HEK293 (cell line): ENCODE measurements around the gene TDP1.

Experiments
- BCL11A ChIP-seq: fragments of 450-650 bp; formaldehyde crosslinking; IDR thresholded peaks from 2 replicates; pipeline ENCODE4 v1.5.1; 2016; ENCODE audit warnings: low read depth, missing biosample characterization, missing genetic modification characterization
- SP2 ChIP-seq: fragments of 450-650 bp; formaldehyde crosslinking; IDR thresholded peaks from 2 replicates; pipeline ENCODE4 v1.5.1; 2016; ENCODE audit warnings: missing biosample characterization, missing genetic modification characterization
- TCF7L2 ChIP-seq: IDR thresholded peaks from 2 replicates; pipeline ENCODE4 v1.6.1; 2011; ENCODE audit warnings: low read depth, mild to moderate bottlenecking, inconsistent platforms, low read length, moderate library complexity, borderline replicate concordance
- ZBTB21 ChIP-seq: fragments of 450-650 bp; formaldehyde crosslinking; IDR thresholded peaks from 2 replicates; pipeline ENCODE4 v1.5.1; 2017; ENCODE audit warnings: missing biosample characterization, missing genetic modification characterization
- ZBTB8A ChIP-seq: fragments of 450-650 bp; formaldehyde crosslinking; IDR thresholded peaks from 2 replicates; pipeline ENCODE4 v1.5.1; 2016; ENCODE audit warnings: missing biosample characterization, missing genetic modification characterization
- ZNF311 ChIP-seq: fragments of 450-650 bp; formaldehyde crosslinking; IDR thresholded peaks from 2 replicates; pipeline ENCODE4 v1.5.1; 2017; ENCODE audit warnings: missing biosample characterization, missing genetic modification characterization, borderline replicate concordance
- ZNF37A ChIP-seq: fragments of 450-650 bp; IDR thresholded peaks from 2 replicates; pipeline ENCODE4 v1.5.1; 2018; ENCODE audit warnings: missing biosample characterization, missing genetic modification characterization
- ZNF768 ChIP-seq: fragments of 450-650 bp; formaldehyde crosslinking; IDR thresholded peaks from 2 replicates; pipeline ENCODE4 v1.5.1; 2018; ENCODE audit warnings: missing biosample characterization, mild to moderate bottlenecking, missing genetic modification characterization
- TF ChIP-seq, protein P1 (sequence below): fragments of 450-650 bp; formaldehyde crosslinking; IDR thresholded peaks from 2 replicates; pipeline ENCODE4 v1.5.1; 2016; ENCODE audit warnings: missing biosample characterization, missing genetic modification characterization
- TF ChIP-seq, protein P2 (sequence below): fragments of 450-650 bp; formaldehyde crosslinking; IDR thresholded peaks from 2 replicates; pipeline ENCODE4 v1.5.1; 2017; ENCODE audit warnings: missing biosample characterization, missing genetic modification characterization
- TF ChIP-seq, protein P3 (sequence below): fragments of 450-650 bp; formaldehyde crosslinking; IDR thresholded peaks from 2 replicates; pipeline ENCODE4 v1.5.1; 2016; ENCODE audit warnings: missing biosample characterization, missing genetic modification characterization
- TF ChIP-seq, protein P4 (sequence below): fragments of 450-650 bp; formaldehyde crosslinking; IDR thresholded peaks from 2 replicates; pipeline ENCODE4 v1.5.1; 2016; ENCODE audit warnings: missing biosample characterization, missing genetic modification characterization
- TF ChIP-seq, protein P5 (sequence below): fragments of 450-650 bp; formaldehyde crosslinking; IDR thresholded peaks from 2 replicates; pipeline ENCODE4 v1.5.1; 2016; ENCODE audit warnings: missing biosample characterization, missing genetic modification characterization

DNA sequence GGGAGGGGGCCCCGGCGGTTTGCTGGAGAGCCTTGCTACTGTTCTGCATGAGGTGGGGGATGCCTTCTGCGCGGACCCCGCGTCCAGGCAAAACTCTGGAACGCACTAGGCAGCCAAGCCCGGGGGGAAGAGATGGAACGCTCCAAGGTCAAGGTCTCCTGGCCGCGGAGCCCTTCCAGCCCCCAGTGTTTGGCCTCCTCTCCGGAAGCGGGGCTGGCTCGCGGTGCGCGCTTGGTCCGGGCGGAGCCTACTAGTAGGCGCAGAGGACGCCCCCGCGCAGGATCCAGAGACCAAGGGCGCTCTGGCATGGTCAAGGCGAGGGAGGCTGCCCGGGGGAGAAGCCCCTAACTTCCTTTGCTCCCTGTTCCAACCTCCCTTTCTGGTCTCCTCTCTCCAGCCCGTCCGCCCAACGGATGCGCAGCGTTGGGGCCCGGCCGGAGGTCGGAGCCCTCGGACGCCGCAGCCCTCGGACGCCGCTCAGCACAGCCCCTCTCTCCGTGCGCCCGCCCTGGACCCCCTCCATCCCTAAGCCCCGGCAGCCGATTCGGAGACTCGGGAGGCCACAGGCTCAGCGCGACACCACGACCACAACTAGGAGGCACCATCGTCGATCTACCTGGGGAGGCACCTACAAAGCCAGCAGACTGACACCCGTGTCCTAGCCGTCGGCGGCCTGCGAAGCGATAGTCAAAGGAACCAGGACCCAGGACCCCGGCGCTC, 105.4 kb downstream of the TDP1 start:
- TF ChIP-seq, protein P1, sequence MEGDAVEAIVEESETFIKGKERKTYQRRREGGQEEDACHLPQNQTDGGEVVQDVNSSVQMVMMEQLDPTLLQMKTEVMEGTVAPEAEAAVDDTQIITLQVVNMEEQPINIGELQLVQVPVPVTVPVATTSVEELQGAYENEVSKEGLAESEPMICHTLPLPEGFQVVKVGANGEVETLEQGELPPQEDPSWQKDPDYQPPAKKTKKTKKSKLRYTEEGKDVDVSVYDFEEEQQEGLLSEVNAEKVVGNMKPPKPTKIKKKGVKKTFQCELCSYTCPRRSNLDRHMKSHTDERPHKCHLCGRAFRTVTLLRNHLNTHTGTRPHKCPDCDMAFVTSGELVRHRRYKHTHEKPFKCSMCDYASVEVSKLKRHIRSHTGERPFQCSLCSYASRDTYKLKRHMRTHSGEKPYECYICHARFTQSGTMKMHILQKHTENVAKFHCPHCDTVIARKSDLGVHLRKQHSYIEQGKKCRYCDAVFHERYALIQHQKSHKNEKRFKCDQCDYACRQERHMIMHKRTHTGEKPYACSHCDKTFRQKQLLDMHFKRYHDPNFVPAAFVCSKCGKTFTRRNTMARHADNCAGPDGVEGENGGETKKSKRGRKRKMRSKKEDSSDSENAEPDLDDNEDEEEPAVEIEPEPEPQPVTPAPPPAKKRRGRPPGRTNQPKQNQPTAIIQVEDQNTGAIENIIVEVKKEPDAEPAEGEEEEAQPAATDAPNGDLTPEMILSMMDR (tag by site-specific recombination) = no peak
- TF ChIP-seq, protein P2, sequence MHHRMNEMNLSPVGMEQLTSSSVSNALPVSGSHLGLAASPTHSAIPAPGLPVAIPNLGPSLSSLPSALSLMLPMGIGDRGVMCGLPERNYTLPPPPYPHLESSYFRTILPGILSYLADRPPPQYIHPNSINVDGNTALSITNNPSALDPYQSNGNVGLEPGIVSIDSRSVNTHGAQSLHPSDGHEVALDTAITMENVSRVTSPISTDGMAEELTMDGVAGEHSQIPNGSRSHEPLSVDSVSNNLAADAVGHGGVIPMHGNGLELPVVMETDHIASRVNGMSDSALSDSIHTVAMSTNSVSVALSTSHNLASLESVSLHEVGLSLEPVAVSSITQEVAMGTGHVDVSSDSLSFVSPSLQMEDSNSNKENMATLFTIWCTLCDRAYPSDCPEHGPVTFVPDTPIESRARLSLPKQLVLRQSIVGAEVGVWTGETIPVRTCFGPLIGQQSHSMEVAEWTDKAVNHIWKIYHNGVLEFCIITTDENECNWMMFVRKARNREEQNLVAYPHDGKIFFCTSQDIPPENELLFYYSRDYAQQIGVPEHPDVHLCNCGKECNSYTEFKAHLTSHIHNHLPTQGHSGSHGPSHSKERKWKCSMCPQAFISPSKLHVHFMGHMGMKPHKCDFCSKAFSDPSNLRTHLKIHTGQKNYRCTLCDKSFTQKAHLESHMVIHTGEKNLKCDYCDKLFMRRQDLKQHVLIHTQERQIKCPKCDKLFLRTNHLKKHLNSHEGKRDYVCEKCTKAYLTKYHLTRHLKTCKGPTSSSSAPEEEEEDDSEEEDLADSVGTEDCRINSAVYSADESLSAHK (tag by site-specific recombination) = no peak
- peak; percentile 14; the same call in 1 of the 2 replicates for TF ChIP-seq SP2
- TF ChIP-seq, protein P3, sequence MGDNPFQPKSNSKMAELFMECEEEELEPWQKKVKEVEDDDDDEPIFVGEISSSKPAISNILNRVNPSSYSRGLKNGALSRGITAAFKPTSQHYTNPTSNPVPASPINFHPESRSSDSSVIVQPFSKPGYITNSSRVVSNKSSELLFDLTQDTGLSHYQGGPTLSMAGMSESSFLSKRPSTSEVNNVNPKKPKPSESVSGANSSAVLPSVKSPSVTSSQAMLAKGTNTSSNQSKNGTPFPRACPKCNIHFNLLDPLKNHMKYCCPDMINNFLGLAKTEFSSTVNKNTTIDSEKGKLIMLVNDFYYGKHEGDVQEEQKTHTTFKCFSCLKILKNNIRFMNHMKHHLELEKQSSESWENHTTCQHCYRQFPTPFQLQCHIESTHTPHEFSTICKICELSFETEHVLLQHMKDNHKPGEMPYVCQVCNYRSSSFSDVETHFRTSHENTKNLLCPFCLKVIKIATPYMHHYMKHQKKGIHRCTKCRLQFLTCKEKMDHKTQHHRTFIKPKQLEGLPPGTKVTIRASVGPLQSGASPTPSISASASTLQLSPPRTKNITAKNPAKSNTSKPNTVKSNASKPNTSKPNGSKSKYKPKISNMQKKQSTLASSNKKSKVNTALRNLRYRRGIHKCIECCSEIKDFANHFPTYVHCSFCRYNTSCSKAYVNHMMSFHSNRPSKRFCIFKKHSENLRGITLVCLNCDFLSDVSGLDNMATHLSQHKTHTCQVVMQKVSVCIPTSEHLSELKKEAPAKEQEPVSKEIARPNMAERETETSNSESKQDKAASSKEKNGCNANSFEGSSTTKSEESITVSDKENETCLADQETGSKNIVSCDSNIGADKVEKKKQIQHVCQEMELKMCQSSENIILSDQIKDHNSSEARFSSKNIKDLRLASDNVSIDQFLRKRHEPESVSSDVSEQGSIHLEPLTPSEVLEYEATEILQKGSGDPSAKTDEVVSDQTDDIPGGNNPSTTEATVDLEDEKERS = no peak
- TF ChIP-seq ZNF768 (tag by site-specific recombination) = no peak
- 0 out of 2 replicates have a peak, but pooled peaks have one; percentile 24 for TF ChIP-seq BCL11A (tag by site-specific recombination)
- TF ChIP-seq ZBTB8A = peak; percentile 65
- no peak for TF ChIP-seq ZNF37A (tag by site-specific recombination)
- no peak for TF ChIP-seq ZNF311 (tag by site-specific recombination)
- no peak for TF ChIP-seq TCF7L2
- TF ChIP-seq, protein P4, sequence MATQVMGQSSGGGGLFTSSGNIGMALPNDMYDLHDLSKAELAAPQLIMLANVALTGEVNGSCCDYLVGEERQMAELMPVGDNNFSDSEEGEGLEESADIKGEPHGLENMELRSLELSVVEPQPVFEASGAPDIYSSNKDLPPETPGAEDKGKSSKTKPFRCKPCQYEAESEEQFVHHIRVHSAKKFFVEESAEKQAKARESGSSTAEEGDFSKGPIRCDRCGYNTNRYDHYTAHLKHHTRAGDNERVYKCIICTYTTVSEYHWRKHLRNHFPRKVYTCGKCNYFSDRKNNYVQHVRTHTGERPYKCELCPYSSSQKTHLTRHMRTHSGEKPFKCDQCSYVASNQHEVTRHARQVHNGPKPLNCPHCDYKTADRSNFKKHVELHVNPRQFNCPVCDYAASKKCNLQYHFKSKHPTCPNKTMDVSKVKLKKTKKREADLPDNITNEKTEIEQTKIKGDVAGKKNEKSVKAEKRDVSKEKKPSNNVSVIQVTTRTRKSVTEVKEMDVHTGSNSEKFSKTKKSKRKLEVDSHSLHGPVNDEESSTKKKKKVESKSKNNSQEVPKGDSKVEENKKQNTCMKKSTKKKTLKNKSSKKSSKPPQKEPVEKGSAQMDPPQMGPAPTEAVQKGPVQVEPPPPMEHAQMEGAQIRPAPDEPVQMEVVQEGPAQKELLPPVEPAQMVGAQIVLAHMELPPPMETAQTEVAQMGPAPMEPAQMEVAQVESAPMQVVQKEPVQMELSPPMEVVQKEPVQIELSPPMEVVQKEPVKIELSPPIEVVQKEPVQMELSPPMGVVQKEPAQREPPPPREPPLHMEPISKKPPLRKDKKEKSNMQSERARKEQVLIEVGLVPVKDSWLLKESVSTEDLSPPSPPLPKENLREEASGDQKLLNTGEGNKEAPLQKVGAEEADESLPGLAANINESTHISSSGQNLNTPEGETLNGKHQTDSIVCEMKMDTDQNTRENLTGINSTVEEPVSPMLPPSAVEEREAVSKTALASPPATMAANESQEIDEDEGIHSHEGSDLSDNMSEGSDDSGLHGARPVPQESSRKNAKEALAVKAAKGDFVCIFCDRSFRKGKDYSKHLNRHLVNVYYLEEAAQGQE (tag by site-specific recombination) = no peak
- TF ChIP-seq, protein P5, sequence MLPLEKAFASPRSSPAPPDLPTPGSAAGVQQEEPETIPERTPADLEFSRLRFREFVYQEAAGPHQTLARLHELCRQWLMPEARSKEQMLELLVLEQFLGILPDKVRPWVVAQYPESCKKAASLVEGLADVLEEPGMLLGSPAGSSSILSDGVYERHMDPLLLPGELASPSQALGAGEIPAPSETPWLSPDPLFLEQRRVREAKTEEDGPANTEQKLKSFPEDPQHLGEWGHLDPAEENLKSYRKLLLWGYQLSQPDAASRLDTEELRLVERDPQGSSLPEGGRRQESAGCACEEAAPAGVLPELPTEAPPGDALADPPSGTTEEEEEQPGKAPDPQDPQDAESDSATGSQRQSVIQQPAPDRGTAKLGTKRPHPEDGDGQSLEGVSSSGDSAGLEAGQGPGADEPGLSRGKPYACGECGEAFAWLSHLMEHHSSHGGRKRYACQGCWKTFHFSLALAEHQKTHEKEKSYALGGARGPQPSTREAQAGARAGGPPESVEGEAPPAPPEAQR = no peak
- no peak for TF ChIP-seq ZBTB21 (tag by site-specific recombination)
